Fibroblast of upper back skin (primary cell): ENCODE measurements around the gene RAPGEF4.

Experiments used
- DNase-seq: peaks from one replicate; pipeline ENCODE4 v3.0.0-alpha.2; 2013

Gene RAPGEF4

DNA sequence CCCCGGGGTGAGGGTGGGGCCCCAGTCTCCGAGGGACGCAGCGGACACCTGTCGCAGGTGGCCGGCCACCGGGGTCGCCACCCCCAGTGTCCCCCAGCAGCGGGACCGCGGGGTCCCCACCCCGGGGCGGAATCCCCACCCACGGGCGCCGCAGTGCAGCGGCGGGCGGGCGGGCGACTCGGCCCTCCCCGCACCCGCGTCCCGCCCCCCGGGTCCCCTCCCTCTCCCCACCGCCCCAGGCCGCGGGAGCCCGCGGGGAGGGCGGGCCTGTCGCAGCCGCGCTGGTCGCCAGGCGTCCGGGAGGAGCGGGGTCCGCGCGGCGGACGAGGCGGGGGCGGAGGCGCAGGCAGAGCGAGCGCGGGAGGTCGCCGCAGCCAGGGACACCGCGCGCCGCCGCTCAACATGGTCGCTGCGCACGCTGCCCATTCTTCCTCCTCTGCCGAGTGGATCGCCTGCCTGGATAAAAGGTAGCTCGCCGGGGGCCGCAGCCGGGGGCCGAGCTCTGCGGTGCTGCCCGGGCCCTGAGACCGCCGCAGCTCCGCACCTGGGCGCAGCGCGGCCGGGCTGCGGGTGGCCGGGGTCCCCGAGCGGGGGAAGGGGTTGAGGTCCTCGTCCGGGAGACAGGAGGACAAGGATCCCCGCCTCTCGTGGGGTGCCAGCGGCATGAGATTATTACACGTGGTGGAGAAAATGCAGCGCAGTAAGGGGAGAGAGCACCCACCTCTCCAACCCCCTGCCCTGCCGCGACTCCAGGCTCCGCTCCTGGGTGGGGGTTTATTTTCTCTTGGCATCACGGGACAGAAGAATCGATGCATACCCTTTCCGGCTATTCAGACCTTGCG, at the start of gene RAPGEF4:
Gene RAPGEF4 (plus strand): TSS at position 264 of the 842 bp plus-strand sequence. CDS start 139 bp downstream, at position 403.
- no peak for DNase-seq

DNA sequence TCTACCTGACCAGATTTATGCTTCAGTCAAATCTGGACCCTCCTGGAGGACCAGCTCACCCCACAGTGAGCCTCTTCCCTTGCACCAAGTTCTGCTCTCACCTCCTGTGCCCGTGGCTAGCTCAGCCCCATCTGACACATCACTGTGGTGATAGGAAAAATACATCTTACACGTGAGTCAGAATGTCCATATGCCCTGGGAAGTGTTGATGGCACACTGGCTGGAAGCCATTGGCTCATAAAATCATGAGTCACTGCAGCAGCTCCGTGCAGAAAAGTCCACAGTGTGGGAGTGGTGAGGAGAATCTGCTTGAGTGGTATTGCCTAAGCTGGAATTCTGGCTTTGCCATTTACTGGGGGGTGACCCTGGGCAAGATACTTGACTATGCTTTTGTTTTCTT, 42.6 kb upstream of the RAPGEF4 start:
- peak; percentile 98 for DNase-seq

DNA sequence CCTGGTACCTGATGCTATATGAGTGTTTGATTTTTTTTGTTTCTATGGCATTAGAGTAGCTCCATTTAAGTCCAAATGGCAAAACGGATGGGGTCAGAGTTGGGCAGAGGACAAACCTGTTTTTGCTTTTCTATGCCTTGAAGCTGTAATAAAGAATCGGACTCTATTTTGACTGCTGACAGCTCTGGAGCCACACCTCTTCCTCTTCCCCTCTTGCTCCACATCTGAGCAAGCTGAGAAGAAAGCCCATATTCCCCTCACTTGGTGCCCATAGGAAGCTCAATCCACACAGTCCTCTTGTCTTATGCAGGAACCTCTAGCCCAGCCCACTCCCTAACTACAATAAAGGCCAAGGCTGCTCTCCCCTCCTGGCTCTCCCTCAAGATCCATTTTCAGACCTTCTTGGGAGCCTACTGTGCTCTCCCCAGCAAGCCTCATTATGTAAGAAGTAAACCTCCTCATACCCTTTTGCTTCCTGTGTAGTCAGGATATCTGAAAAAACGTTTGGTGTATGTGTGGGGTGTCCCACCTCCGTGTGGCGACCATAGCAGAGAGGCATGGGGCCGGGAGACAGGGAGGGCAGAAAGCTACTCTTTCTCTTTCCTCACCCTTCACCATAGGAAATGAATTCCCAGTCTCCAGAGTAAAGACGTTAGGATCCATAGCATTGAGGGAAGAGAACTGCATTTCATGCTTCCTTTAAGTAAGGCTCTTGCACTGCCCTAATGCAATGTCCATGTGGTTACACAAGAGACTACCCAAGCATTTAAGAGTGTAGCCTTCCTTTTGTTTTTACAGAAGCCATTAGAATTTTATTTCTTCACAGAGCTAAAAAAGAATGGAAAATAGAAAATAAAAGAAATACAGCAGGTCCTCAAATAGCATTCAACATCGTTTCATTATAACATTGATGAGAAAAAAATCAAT, 41.9 kb upstream of the RAPGEF4 start:
- DNase-seq: no peak

DNA sequence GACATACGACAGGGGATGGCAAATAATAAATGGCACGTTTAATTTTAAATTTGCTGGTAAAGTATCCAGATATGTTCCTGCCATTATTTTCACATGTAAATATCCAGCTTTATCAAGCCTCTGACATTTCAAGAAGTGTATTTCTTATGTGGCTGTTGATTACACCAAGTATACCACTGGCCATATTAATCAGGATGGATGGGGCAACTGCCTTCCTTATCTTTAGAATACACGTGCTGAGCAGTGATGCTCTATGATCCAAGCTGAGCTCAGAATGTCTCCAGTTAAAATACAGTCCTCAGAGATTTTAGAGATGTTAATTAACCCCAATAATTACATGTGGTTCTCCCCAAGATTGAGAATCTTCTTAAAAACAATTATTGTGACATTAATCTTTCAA, 38.3 kb upstream of the RAPGEF4 start:
- no peak for DNase-seq

DNA sequence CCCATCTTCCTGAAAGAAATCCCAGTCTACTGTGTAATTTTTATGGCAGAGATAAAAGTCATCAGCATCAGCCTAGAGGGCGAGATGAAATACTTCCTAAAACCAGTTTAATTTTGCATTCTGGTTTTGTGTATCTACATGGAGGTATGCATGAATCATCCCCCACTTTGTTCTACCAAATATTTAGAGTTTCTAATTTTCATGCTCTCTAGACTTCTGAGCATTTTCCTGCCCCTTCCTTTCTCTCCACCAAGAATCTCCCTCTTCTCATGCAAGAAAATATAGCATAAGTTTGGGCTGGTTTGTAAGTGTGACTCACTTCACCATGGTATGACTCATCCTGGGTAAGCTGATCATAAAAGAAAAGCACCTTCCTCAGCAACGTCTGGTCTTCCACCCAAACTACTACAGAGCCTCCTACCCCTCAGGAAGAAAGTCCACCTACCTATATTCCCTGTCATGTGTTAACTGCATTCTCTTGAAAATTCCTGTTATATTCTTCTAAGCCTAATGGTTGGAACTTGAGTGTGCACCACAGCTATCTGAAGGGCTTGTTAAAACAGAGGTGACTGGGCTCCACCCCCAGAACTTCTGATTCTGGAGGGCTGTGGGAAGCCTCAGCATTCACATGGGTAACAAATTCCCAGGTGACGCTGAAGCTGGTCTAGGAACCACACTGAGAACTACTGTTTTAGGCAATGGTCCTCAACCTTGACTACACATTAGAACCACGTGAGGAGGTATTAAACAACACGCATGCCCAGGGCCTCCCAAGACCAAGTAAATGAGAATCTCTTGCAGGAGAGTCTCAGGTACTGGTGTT, 37.4 kb upstream of the RAPGEF4 start:
- peak; percentile 95 for DNase-seq

DNA sequence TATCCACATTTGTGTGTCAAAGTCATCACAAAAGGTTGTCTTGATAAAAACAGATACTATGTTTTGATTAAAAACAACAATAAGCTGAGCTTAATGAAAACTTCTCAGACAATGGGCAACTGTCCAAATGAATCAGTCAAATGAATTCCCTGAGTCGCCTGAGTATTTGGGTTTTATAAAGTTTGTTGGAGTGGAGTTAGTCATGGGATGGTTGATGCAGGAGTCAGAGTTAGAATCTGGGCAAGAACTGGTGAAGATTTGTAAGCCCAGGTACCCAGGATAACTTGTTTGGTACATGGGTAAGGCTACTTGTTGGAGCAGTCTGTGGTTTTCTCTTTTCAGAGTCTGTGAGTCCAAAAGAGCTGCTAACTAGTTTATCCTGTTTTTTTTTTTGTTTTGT, 34.4 kb upstream of the RAPGEF4 start:
- DNase-seq: peak; percentile 88

DNA sequence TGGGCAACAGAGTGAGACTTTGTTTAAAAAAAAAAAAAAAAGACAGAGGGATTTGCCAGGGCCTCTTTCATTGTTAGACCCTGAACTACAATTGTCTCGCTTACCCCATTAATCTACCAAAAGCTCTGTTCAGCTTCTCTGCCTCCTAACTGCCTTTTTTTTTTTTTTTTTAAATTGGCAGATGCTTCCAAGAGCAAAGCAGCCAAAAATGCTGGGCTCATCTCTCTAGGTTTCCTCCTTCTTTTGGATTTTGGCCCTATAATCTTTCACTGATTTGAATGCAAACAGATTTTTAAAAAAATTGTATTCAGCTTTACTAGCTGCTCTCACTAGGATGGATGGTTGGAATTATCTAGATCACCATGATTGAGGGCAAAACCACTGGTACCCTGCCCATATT, 33.2 kb upstream of the RAPGEF4 start:
- DNase-seq: no peak

DNA sequence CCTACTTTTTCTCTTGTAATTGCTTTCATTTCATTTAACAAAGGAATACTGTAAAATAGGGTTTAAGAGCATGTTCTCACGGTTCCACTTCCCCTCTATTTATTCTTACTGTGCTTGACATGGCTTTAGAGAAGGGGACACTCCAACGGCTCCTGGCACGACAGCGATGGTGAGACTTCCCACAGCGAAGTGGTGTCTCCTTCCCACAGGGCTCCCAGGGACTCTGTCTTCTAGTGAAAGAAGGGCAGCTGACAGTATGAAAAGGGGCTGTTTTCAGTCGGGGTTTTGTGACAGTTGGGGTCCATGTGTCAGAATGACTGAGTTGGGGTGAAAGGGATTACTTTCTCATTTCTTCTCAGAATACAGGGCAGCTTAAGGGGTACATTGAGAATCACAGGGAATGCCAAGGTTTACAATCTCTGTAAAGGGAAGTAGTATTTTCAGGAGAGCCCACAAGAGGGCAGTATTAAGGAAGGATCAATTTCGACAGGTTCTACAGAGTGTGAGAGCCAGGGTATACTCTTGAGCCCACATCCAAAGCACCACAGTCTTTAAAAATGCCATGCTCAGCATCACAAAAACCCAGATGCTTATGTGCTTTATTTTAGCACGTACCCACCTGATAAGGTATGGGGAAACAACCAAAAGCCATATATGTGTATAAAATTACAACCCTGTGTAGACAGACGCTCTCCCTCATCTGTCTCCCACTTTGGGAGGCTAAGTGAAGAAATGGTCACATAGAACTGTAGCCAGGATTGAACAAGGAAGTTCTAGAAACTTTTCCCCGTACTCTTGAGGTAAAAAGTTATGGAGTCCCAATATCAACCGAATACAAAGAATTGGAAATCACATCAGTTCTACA, 31.3 kb upstream of the RAPGEF4 start:
- DNase-seq: peak; percentile 43

DNA sequence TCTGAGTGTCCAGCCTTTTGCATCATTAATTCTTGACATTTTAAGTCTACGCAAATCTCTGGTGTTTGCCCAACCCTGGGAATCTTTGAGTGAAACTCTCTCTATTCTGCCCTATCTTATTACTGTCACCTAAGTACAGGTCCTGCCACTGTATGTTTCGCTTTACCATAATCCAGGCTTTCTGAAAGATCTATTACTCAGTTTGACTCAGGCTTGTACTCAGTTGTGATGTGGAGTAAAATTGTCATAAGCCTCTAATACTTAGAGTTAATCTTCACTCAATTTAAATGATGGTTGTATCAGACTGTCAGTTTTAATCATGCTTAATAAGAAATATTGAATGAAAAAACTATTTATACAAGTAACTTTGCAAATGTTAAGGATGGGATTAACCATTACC, 30.3 kb upstream of the RAPGEF4 start:
- DNase-seq: no peak

DNA sequence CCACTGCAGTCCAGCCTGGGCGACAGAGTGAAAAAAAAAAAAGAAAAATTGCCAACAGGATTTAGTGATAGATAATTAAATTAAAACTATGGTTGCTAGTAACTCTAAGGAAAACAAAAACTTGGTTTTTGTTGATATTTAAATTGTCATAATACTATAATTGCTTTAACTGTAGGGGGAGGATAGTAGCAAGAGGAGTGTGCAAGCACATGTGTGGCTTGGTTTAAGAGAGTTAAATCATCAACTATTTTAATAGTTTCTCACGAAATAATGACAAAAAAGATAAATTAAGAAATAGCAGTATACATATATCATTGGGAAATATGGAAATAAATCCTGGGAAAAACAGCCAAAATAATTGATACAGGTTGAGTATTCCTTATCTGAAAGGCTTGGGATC, 27.4 kb upstream of the RAPGEF4 start:
- DNase-seq: no peak

DNA sequence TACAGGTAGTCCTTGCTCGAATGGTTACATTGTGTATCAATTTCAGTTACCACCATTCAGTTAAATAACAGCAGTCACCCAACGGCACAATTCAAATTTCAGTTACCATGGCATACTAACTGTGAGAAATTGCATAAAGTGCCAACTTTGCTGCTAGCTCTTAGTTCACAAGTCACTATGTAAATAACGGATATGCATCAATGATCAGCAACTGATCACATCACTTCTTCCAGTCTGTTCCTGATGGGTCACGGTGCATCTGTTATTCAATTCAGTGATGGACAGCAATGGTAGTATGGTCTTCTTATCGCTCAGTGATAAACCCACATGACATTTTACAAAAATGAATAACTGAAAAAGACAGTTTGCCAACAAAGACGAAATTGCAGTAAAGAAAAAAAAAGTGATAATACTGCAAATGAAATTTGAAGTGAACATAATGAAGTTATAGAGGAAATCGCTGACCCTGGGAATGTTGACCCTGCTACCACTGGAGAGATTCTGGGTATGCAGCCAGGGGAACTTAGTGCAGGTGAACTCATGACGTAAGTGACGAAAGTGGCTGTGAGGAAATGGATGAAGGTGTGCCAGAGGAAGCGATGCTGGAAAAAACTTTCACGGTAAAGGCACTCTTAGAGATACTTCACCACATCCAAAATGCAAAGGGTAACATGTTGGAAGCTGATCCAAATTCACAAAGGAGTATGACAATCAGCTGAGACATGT, 25.9 kb upstream of the RAPGEF4 start:
- no peak for DNase-seq

DNA sequence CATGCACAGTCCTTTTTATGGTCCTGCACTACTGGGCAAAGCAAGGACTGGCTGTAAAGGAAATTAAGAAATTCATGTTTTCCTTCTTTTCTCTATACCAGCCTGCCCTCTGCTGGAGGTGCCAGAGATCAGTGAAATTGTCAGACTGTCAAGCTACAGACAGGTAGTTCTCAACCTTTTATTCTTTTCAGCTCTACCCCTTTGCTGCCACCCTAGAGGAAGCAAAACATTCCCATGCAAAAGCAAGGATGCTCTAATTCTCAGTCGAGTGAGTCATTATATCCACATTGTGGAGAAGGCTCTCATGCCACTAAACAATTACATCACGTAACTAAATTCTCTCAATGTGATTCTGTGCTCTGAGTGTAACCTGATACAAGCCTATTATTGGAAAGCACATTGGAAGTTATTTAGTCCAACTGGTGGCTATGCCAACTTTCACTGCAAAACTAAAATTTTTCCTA, 25.0 kb upstream of the RAPGEF4 start:
- DNase-seq: peak; percentile 76

DNA sequence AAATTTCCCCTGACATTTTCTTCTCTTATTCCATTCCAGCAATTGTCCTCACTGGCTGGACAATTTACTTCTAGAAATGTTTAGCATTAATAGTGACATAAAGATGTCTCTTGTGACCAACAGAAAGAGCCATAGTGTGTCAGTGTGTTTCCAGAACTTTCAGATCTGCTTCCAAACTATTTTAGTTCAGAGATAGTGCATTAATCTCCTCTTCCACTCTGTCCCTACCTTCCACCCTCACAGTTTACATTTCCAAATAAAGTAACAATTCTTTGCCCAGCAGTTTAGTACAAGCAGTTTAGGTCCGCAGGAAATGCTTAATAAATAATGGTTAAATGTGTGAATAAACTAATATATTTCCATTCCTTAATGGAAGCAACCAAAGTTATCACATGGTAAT, 24.5 kb upstream of the RAPGEF4 start:
- no peak for DNase-seq

DNA sequence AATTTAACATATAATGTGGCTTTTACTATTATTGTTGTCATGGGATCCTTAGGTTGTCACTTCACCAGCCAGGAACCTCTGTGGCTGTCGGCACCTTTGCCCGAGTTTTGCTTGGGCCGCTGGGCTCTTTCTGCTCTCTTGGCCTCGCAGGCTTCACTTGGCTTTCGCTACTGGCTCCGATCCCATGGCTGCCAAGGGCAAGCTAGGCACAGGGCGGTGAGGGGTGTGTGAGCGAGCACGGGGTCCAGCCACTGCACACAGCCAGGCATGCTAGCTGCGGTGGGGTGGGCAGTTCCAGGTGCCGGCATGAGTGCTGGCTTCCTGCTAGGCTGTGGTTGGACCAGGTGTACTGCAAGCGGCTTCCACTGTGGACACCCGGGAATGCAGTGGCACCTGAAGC, 23.4 kb upstream of the RAPGEF4 start:
- no peak for DNase-seq

DNA sequence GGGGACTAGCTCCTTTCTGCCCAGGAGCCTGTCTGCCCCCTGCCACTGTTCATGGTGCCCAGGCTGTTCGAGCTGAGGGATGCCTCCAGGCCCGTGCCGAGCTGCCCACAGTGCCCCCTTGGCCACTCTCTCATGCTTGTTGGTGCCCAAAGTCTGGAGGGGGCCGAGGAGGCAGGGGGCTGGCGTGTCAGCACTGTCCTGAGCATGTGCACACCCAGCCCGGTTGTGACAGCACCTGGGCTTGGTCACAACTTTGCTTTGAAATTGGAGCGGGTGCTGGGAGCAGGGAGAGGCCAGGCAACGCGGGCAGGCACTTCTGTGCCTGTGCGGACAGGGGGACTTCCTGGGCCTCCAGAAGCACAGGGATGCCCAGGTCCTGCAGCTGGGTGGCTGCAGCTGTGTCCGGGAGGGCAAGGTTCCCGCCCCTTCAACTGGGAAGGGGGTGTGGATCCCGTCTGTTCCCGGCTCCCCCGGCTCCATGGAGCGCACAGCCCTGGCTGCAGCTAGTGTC, 22.2 kb upstream of the RAPGEF4 start:
- no peak for DNase-seq

DNA sequence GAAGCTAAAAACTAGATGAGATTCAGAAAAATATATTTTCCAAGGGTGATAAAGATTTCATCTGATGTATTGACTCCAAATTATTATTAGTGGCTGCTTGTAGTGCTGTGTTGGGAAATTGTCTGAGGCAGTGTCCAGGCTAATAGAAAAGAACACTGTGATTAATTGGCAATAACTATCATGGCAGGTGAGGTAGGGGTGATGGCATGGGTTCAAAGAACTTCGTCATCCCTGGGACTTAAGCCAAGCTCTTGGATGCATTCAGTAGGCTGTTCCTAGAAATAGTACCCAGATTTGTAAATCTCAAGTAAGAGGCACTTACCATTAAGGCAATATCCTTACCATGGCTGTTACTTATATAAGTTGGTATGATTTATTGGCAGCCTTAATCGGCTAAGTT, 13.2 kb upstream of the RAPGEF4 start:
- DNase-seq: no peak

DNA sequence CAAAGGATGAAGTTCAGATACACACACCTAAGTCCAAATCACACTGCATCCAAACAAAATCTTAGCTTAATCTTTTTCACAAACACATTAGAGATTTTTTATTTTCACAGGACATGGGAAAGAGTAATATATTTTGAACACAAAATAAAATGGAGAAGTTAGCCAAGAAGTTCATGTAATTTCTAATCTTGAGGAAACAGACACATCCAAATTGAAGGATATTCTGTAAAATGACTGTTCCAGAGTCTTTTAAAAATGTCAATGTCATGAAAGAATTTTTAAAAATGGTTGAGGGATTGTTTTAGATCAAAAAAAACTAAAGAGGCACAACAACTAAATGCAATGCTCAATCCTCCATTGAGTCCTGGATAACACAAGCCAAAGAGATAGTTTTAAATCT, 12.4 kb upstream of the RAPGEF4 start:
- DNase-seq: no peak

DNA sequence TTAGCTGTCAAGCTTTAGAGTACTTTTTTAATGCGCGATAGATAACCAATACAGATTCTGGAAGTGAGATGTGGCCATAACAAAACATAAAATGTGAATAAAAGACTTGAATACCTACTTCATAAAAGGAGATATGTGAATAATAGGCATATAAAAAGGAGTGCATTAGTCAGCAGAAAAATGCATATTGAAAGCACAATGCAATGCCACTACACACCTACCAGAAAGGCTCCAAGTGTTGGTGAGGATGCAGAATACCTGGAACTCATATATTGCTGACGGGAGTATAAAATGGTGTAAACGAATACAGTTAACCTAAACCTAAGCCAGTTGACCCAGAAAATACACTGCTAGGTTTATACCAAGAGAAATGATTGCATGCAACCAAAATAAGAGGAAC, 10.9 kb upstream of the RAPGEF4 start:
- no peak for DNase-seq

DNA sequence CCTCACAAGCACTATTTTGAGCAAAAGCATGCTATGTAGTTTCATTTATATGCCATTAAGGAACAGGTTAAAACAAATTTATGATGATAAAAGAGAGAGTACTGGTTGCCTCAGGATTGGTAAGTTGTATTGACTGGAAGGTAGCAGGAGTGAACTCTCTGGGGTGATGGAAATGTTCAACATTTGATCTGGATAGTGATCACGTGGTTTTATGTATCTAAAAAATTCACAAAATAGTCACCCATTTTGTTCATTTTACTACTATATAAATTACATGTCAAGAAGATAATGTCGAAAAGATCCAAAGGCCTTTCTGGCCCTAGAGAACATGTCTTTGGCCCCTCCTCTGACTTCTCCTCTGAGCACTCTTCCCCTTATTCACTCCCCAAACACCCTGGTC, 10.4 kb upstream of the RAPGEF4 start:
- no peak for DNase-seq

DNA sequence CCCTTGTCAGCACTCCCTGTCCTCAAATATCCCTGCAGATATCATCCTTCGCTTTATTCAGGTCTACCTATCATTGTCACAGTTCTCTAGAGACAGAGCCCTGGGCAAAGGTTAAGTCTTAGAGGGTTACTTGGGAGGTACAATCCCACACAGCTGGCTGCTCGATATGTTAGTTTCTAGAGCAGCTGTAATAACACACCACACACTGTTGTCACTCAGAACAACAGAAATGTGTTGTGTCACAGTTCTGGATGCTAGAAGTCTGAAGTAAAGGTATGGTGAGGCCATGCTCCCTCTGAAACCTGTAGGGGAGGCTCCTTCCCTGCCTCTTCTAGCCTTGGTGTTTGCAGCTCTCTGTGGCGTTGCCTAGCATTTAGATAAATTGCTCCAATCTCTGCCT, 9.9 kb upstream of the RAPGEF4 start:
- DNase-seq: no peak

DNA sequence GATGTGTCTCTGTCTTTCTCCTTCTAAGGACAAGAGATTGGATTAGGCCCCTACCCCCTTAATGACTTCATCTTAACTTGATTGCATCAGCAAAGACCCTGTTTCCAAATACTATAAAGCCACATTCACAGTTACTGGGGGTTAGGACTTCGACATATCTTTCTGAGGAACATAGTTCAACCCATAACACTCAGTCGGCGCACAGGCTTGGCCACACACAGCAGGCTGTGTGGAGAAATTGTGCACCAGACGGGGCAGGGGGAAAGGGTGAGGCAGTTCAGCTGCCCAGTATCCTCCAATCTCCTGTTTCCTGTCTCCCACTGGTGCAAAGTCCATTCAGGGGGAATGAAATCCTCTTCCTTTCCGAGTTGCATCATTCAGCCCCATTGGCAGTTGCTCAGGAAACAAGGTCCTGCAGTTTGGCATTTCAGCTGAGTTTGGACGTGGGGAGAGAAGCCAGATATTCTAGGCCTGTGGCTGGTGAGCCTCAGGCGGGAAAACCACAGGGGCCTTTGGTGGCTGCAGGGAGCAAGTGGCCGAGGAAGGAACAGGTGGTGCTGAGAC, 9.4 kb upstream of the RAPGEF4 start:
- DNase-seq: peak; percentile 53
